Measurements from ENCODE around the gene TMEM263. TPM values are rescaled to one million over a fixed set of nuclear protein-coding genes. Genes with fewer than 3 reads are reported as not detected.
"Not testable (repeated sequence)": the region's sequence is repeated elsewhere in the genome, so short reads cannot be mapped to it uniquely, and the experiment has no call there.

The TMEM263 gene
- polyA plus RNA-seq, 1 experiment = 52.3 TPM

DNA sequence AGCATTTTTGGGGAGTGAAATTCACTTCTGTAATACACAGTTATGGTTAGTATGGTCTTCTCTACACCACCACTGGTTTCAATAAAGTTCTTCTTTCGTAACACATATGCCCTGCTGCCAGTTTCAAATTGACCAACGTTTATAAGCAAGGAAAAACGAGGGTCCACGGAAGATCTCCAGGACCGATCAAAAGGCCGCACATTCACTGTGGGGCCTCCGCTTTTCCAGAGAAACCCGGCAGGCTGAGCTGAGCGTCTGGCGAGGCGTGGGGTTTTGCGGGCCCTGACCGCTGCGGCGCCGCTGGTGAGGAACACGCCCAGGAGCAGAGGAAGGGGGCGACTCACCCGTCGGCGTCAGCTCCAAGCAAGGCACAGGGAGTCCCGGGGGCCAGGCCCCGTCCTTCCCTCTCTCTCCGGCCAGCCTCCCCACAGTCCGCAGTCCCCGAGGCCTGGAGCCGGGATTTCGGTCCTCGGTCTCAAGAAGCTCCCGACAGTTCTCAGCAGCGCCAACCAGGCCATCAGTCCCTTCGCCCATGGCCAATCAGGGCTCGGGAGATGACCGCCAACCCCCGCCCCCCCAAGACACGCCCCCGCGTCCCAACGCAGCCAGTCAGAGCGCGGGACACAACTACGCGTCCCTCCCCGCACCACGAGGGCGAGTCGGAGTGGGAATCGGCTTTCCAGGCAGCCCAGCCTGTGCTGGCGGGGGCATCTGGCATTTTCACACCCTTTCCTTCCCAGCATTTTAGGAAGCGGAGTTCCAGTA lies 31.1 kb downstream of the TMEM263 start, which contains the start of gene MTERF2:
MTERF2 (minus strand) TSS at position 522 of the 765 bp plus-strand sequence. CDS start 8,432 bp downstream, outside the sequence.
- Histone ChIP-seq H3K27me3 (ENCODE audit: control insufficient read depth, insufficient read depth, low read length) (no peaks in the 10 kb centered on the region), H3K36me3 (ENCODE audit: control insufficient read depth, insufficient read depth, low read length) (peaks cover 1% of the 10 kb centered on the region; the same call in 1 of the 2 replicates), H3K4me3 (ENCODE audit: low read depth, low read length) (peak within 1 kb of the TSS; percentile 51)
- ChIA-PET CTCF (interaction anchor here (0.6 kb wide), 1 partner anchor 11 kb away, joined by 3 read pairs; no protein-coding TSS in a partner anchor), POLR2A (interaction anchor here (0.5 to 1.2 kb wide), 4 partner anchors 8 to 31 kb away, joined by 3 to 6 read pairs (median 4); partner anchors contain the start of gene TMEM263)
- TF ChIP-seq, protein P1, sequence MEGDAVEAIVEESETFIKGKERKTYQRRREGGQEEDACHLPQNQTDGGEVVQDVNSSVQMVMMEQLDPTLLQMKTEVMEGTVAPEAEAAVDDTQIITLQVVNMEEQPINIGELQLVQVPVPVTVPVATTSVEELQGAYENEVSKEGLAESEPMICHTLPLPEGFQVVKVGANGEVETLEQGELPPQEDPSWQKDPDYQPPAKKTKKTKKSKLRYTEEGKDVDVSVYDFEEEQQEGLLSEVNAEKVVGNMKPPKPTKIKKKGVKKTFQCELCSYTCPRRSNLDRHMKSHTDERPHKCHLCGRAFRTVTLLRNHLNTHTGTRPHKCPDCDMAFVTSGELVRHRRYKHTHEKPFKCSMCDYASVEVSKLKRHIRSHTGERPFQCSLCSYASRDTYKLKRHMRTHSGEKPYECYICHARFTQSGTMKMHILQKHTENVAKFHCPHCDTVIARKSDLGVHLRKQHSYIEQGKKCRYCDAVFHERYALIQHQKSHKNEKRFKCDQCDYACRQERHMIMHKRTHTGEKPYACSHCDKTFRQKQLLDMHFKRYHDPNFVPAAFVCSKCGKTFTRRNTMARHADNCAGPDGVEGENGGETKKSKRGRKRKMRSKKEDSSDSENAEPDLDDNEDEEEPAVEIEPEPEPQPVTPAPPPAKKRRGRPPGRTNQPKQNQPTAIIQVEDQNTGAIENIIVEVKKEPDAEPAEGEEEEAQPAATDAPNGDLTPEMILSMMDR (IDR thresholded peaks at IDR 0.05; ENCODE audit: insufficient read depth, low read depth, low read length) = no peak
- DNase-seq (ENCODE audit: low read depth) = peak; percentile 70

DNA sequence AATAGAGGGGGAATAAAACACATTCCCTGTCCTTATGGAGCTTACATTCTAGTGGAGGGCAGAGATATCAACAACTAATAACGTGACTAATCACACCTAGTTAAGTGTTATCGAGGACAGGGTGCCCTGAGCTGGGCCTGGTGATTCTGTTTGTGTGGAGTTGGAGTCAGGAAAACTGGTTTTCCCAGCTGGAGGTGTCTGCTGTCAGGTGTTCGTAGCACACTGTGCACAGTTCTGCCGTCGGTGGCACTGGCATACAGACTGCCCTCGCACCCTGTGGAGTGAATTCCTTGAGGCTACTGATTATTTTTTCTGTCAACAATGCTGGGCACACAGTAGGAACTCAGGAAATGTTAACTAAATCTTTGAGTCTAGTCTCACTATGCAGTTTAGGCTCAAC lies 32.1 kb downstream of the TMEM263 start:
- Histone ChIP-seq H3K27me3 (ENCODE audit: control insufficient read depth, insufficient read depth, low read length) (no peaks in the 10 kb centered on the region), H3K36me3 (ENCODE audit: control insufficient read depth, insufficient read depth, low read length) (peaks cover 1% of the 10 kb centered on the region; the same call in 1 of the 2 replicates), H3K4me3 (ENCODE audit: low read depth, low read length) (no peak overlapping the region)
- ChIA-PET POLR2A (interaction anchor here (0.6 kb wide), 1 partner anchor 10 kb away, joined by 5 read pairs; no protein-coding TSS in a partner anchor), CTCF (no interaction called here)
- DNase-seq (ENCODE audit: low read depth) = no peak
- TF ChIP-seq, protein P1 (IDR thresholded peaks at IDR 0.05; ENCODE audit: insufficient read depth, low read depth, low read length) = no peak

DNA sequence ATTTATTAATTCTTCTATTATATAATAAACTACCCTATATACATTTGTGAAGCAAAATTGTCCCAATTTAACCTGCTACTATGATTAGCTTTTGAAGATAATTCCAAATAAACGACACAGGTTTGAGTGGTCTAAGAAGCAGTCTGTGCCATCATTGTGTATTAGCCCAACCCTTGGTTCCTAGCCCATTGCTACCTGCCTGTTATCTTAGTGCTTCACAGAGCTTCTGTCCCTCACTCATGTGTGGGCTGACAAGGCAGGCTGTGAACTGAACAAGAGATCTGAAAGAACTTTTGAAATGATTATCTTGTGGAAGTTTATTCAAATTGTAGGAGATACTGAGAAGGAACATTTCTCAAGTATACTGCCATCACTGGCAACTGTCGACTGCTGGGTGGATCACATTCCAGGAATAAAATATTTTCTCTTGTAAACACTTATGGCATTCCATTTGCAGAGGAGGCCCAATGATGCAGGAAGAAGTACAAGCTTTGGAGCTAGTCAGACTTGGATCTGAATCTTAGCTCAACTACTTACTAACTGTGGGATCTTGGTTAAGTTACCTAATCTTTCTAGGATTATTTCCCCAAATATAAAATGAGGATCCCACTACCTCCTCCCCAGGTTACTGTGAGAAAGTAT lies 39.0 kb downstream of the TMEM263 start:
- DNase-seq (ENCODE audit: low read depth) = peak; percentile 27
- Histone ChIP-seq H3K36me3 (ENCODE audit: control insufficient read depth, insufficient read depth, low read length) (no peaks in the 10 kb centered on the region), H3K4me3 (ENCODE audit: low read depth, low read length) (no peak overlapping the region), H3K27me3 (ENCODE audit: control insufficient read depth, insufficient read depth, low read length) (no peaks in the 10 kb centered on the region)
- ChIA-PET CTCF (interaction anchor here (1.0 to 1.3 kb wide), 3 partner anchors 10 to 111 kb away, joined by 3 to 4 read pairs (median 3); no protein-coding TSS in a partner anchor), POLR2A (interaction anchor here (1.0 kb wide), 2 partner anchors 8 to 39 kb away, joined by 3 to 7 read pairs; partner anchors contain the start of genes MTERF2 and TMEM263)
- TF ChIP-seq, protein P1 (IDR thresholded peaks at IDR 0.05; ENCODE audit: insufficient read depth, low read depth, low read length) = no peak

DNA sequence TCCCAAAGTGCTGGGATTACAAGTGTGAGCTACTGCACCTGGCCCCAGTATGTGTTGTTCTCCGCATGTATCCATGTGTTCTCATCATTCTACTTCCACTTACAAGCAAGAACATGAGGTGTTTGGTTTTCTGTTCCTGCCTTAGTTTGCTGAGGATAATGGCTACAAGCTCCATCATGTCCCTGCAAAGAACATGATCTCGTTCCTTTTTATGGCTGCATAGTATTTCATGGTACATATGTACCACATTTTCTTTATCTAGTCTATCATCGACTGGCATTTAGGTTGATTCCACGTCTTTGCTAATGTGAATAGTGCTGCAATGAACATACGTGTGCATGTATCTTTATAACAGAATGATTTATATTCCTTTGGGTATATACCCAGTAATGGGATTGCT lies 40.4 kb downstream of the TMEM263 start:
- ChIA-PET POLR2A (interaction anchor here (0.7 kb wide), 1 partner anchor 9 kb away, joined by 6 read pairs; no protein-coding TSS in a partner anchor), CTCF (interaction anchor here (1.6 kb wide), 1 partner anchor 96 kb away, joined by 3 read pairs; no protein-coding TSS in a partner anchor)
- H3K36me3 ChIP-seq (ENCODE audit: control insufficient read depth, insufficient read depth, low read length); DNase-seq (ENCODE audit: low read depth); H3K4me3 ChIP-seq (ENCODE audit: low read depth, low read length); H3K27me3 ChIP-seq (ENCODE audit: control insufficient read depth, insufficient read depth, low read length): not testable (repeated sequence)

DNA sequence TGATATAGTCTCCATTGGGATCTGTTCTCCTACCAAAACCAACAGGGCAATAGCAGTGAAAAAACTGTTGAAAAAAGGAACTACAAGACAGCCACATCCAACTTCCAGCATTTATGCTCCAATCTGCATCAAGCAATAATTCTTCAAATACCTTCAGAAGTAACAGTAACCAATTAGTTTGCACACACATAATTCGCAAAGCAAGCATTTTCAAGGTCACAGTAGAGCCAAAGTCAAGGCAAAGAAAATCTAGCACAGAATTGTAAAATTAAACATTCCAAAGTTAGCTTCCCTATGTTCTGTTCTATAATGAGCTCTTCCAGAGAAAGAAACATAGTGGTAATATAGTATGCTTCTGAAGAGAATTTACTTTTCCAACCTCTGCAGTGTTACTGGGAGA lies 42.2 kb downstream of the TMEM263 start:
- POLR2A ChIA-PET = no interaction called here
- no peak for DNase-seq (ENCODE audit: low read depth)
- Histone ChIP-seq H3K36me3 (ENCODE audit: control insufficient read depth, insufficient read depth, low read length) (no peaks in the 10 kb centered on the region; the same call in 1 of the 2 replicates), H3K4me3 (ENCODE audit: low read depth, low read length) (no peak overlapping the region), H3K27me3 (ENCODE audit: control insufficient read depth, insufficient read depth, low read length) (no peaks in the 10 kb centered on the region)
- TF ChIP-seq, protein P1 (IDR thresholded peaks at IDR 0.05; ENCODE audit: insufficient read depth, low read depth, low read length) = no peak
- CTCF ChIA-PET = interaction anchor here (0.8 to 1.1 kb wide), 4 partner anchors 11 to 23 kb away, joined by 3 to 4 read pairs (median 3); no protein-coding TSS in a partner anchor

All from BJ (cell line).